RWPE2 (cell line): ENCODE results near the gene MAP1S.
A peak's percentile ranks its signal among the peaks of the same experiment; 100 is the strongest.

Source experiments
- ATAC-seq: fragments of 200-7000 bp; cut with Tn5 transposase; 3 replicates; pipeline ENCODE4 v1.9.1; 2021; ENCODE audit warnings: low read depth
- DNase-seq: peaks from one replicate; pipeline ENCODE4 v3.0.0-alpha.2; 2020; ENCODE audit warnings: low spot score
- H3K27ac ChIP-seq: fragments of 450-650 bp; 2 replicates; pipeline ENCODE4 v1.5.1; 2017; ENCODE audit warnings: mild to moderate bottlenecking; ENCODE audit not compliant: poor library complexity, severe bottlenecking
- H3K27me3 ChIP-seq: fragments of 250-450 bp; sonication (Bioruptor Pico); 2 replicates; pipeline ENCODE4 v1.5.1; 2021; ENCODE audit warnings: mild to moderate bottlenecking, moderate library complexity; ENCODE audit not compliant: insufficient read depth, poor library complexity, severe bottlenecking
- H3K36me3 ChIP-seq: fragments of 250-450 bp; sonication (Bioruptor Pico); 2 replicates; pipeline ENCODE4 v1.5.1; 2020; ENCODE audit warnings: low read depth, mild to moderate bottlenecking, moderate library complexity
- H3K4me1 ChIP-seq: fragments of 250-450 bp; sonication (Bioruptor Pico); 2 replicates; pipeline ENCODE4 v1.5.1; 2021; ENCODE audit warnings: mild to moderate bottlenecking, moderate library complexity; ENCODE audit not compliant: insufficient read depth, poor library complexity, severe bottlenecking
- H3K4me3 ChIP-seq: fragments of 250-450 bp; sonication (Bioruptor Pico); 2 replicates; pipeline ENCODE4 v1.5.1; 2021; ENCODE audit warnings: mild to moderate bottlenecking, moderate library complexity; ENCODE audit not compliant: severe bottlenecking
- H3K9me3 ChIP-seq: fragments of 250-450 bp; sonication (Bioruptor Pico); 2 replicates; pipeline ENCODE4 v1.5.1; 2021; ENCODE audit warnings: mild to moderate bottlenecking, moderate library complexity; ENCODE audit not compliant: severe bottlenecking
- TF ChIP-seq, protein P1 (sequence below): fragments of 450-650 bp; IDR thresholded peaks from one replicate; pipeline ENCODE4 v1.5.1; 2017; ENCODE audit warnings: mild to moderate bottlenecking, moderate library complexity; ENCODE audit not compliant: poor library complexity, severe bottlenecking

Gene MAP1S

DNA sequence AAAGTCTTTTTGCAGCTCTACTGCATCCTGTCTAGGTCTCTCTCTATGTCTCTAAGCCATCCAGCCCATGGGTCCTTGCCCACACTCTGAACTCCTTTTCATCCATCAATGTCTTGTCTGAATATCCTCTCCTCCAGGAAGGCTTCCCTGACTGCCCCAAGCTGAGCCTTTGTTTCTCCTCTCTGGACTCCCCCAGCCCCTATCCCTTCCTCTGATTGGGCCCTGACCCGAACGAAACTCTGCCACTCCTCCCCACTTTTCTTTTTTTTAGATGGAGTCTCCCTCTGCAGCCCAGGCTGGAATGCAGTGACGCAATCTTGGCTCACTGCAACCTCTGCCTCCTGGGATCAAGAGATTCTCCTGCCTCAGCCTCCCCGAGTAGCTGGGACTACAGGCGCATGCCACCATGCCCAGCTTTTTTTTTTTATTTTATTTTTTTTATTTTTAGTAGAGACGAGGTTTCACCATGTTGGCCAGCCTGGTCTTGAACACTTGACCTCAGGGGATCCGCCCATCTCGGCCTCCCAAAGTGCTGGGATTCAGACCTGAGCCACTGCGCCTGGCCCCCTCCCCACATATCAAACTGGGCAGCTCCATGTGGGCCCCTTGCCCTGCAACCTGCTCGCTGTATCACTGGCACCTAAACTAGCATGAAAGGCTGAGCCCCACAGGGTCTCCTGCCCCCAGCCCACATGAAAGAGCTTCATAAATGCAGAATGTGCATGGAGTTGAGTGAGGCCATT, 30.3 kb upstream of the MAP1S start:
- no peaks in the 10 kb centered on the region for H3K36me3 ChIP-seq
- ATAC-seq (peak; percentile 8; the same call in 1 of the 3 replicates), DNase-seq (no peak)
- H3K9me3 ChIP-seq, result no peaks in the 10 kb centered on the region
- H3K4me1 ChIP-seq, result no peaks in the 10 kb centered on the region
- TF ChIP-seq, protein P1, sequence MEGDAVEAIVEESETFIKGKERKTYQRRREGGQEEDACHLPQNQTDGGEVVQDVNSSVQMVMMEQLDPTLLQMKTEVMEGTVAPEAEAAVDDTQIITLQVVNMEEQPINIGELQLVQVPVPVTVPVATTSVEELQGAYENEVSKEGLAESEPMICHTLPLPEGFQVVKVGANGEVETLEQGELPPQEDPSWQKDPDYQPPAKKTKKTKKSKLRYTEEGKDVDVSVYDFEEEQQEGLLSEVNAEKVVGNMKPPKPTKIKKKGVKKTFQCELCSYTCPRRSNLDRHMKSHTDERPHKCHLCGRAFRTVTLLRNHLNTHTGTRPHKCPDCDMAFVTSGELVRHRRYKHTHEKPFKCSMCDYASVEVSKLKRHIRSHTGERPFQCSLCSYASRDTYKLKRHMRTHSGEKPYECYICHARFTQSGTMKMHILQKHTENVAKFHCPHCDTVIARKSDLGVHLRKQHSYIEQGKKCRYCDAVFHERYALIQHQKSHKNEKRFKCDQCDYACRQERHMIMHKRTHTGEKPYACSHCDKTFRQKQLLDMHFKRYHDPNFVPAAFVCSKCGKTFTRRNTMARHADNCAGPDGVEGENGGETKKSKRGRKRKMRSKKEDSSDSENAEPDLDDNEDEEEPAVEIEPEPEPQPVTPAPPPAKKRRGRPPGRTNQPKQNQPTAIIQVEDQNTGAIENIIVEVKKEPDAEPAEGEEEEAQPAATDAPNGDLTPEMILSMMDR, result no peak
- peaks cover 23% of the 10 kb centered on the region for H3K27me3 ChIP-seq
- H3K4me3 ChIP-seq, result no peak overlapping the region
- H3K27ac ChIP-seq, result no peak overlapping the region

DNA sequence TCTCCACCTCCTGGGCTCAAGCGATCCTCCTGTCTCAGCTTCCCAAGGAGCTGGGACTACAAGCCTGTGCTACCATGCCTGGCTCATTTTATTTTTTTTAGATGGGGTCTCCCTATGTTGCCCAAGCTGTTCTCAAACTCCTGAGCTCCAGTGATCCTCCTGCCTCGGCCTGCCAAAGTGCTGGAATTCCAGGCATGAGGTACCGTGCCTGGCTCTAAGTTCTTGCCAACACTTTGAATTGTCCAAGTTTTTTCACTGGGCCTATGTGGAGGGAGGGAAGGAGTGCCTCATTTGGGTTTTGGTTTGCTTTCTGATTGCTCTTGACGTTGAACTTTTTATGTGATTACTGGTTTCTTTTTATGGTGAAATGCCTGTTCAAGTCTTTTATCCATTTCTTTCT, 26.7 kb upstream of the MAP1S start:
- TF ChIP-seq, protein P1, result no peak
- Histone ChIP-seq H3K9me3 (no peaks in the 10 kb centered on the region), H3K4me3 (no peak overlapping the region), H3K27ac (no peak overlapping the region), H3K4me1 (no peaks in the 10 kb centered on the region), H3K27me3 (peaks cover 11% of the 10 kb centered on the region), H3K36me3 (no peaks in the 10 kb centered on the region)
- DNase-seq (no peak), ATAC-seq (no peak)

DNA sequence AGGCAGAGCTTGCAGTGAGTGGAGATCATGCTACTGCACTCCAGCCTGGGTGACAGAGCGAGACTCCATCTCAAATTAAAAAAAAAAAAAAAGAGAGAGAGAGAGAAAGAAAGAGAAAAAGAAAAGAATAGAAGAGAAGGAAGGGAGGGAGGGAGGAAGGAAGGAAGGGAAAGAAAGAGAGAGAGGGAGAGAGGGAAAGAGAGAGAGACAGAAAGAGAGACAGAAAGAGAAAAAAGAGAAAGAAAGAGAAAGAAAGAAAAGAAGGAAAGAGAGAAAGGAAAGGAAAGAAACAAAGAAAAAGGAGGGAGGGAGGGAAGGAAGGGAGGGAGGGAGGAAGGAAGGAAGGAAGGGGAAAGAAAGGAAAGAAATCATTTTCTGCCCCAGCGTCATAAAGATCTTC, 24.1 kb upstream of the MAP1S start:
- H3K4me1 ChIP-seq, result no peaks in the 10 kb centered on the region
- no peak overlapping the region for H3K27ac ChIP-seq
- H3K9me3 ChIP-seq, result no peaks in the 10 kb centered on the region
- no peak for DNase-seq
- H3K27me3 ChIP-seq, result peaks cover 7% of the 10 kb centered on the region
- H3K36me3 ChIP-seq, result no peaks in the 10 kb centered on the region
- TF ChIP-seq, protein P1, result no peak
- H3K4me3 ChIP-seq, result no peak overlapping the region
- ATAC-seq, result no peak

DNA sequence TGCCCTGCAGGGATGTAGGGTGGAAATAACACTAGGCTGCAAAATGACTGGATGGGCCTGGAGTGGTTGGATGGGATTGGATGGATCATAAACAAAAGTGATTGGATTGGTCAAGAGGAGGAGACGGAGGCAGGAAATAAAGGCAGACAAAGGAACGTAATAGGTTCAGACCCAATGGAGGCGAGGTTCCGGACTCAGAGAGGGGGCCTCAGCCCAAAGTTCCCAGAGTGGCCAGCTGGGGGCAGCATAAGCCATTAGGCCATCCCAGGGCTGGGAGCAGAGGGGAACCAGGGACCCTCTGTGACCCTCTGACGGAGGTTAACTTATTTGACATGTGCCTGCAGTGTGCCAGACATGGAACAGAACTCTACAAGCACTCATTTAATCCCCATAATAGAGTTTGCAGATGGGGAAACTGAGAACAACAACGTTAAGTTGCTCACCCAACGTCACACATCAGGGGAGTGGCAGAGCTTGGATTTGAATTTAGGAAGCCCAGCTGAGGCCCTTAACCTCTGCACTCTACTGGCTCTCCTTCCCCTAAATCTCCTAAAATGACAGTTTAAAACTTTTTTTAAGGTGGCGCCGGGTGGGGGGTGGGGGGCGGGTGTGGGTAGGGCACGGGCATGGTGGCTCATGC, 15.3 kb upstream of the MAP1S start:
- DNase-seq (no peak), ATAC-seq (no peak)
- H3K27ac ChIP-seq, result no peak overlapping the region

More for the DNA sequence above, 15.3 kb upstream of the MAP1S start:
- Histone ChIP-seq H3K4me1 (no peaks in the 10 kb centered on the region), H3K27me3 (no peaks in the 10 kb centered on the region), H3K4me3 (no peak overlapping the region), H3K9me3 (no peaks in the 10 kb centered on the region), H3K36me3 (no peaks in the 10 kb centered on the region)
- TF ChIP-seq, protein P1, result peak; percentile 40
